GM23338 (cell line): ENCODE measurements around the gene MBTPS2.

Experiments used
- EZH2 ChIP-seq: fragments of 200-600 bp; sonication (generic); IDR thresholded peaks from one replicate; pipeline ENCODE4 v1.8.0; 2017; ENCODE audit warnings: antibody characterized with exemption, mild to moderate bottlenecking, low read depth; ENCODE audit not compliant: unreplicated experiment
- EZH2phosphoT487 ChIP-seq: fragments of 200-600 bp; sonication (generic); IDR thresholded peaks from one replicate; pipeline ENCODE4 v1.8.1; 2018; ENCODE audit warnings: antibody characterized with exemption; ENCODE audit not compliant: unreplicated experiment
- POLR2AphosphoS5 ChIP-seq: IDR thresholded peaks from 2 replicates; pipeline ENCODE4 v1.6.1; 2016; ENCODE audit warnings: antibody characterized with exemption, low read depth
- TF ChIP-seq, protein P1 (sequence below), 2 experiments: fragments of 200-600 bp in 1 of 2; sonication (generic) in 1 of 2; conservative IDR thresholded peaks; 2 replicates each; pipeline versions ENCODE4 v1.5.1 to v1.6.1; 2016 to 2017; ENCODE audit warnings: antibody characterized with exemption in 2 of 2, low read depth in 2 of 2, mild to moderate bottlenecking in 2 of 2, moderate library complexity in 1 of 2

- TF ChIP-seq, protein P1, sequence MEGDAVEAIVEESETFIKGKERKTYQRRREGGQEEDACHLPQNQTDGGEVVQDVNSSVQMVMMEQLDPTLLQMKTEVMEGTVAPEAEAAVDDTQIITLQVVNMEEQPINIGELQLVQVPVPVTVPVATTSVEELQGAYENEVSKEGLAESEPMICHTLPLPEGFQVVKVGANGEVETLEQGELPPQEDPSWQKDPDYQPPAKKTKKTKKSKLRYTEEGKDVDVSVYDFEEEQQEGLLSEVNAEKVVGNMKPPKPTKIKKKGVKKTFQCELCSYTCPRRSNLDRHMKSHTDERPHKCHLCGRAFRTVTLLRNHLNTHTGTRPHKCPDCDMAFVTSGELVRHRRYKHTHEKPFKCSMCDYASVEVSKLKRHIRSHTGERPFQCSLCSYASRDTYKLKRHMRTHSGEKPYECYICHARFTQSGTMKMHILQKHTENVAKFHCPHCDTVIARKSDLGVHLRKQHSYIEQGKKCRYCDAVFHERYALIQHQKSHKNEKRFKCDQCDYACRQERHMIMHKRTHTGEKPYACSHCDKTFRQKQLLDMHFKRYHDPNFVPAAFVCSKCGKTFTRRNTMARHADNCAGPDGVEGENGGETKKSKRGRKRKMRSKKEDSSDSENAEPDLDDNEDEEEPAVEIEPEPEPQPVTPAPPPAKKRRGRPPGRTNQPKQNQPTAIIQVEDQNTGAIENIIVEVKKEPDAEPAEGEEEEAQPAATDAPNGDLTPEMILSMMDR (conservative IDR thresholded peaks at IDR 0.05; ENCODE audit: low read depth in 2 of 2): no peak
- no peak for TF ChIP-seq POLR2AphosphoS5
- no peak for TF ChIP-seq EZH2
- TF ChIP-seq EZH2phosphoT487: no peak
Measured at GRCh38 chrX:21885568-21885967, 46.2 kb downstream of the MBTPS2 start.
